WERI-Rb-1 (cell line): ENCODE results near the gene WRAP73.

Experiments used
- DNase-seq: peaks from one replicate; pipeline ENCODE4 v3.0.0-alpha.2; 2020
- H3K27ac ChIP-seq: fragments of 250-450 bp; sonication (Bioruptor Pico); 2 replicates; pipeline ENCODE4 v1.5.1; 2020; ENCODE audit warnings: mild to moderate bottlenecking, moderate library complexity
- H3K27me3 ChIP-seq: fragments of 250-450 bp; sonication (Bioruptor Pico); 2 replicates; pipeline ENCODE4 v1.5.1; 2021; ENCODE audit warnings: mild to moderate bottlenecking, low read depth, moderate library complexity; ENCODE audit not compliant: insufficient read depth, severe bottlenecking
- H3K36me3 ChIP-seq: fragments of 250-450 bp; sonication (Bioruptor Pico); 2 replicates; pipeline ENCODE4 v1.5.1; 2020; ENCODE audit warnings: mild to moderate bottlenecking, moderate library complexity
- H3K4me3 ChIP-seq: 2 replicates; pipeline ENCODE4 v1.5.1; 2011; ENCODE audit warnings: low read depth, mild to moderate bottlenecking, control low read depth, low read length
- H3K9me3 ChIP-seq: fragments of 250-450 bp; sonication (Bioruptor Pico); 2 replicates; pipeline ENCODE4 v1.5.1; 2021; ENCODE audit warnings: mild to moderate bottlenecking, moderate library complexity; ENCODE audit not compliant: severe bottlenecking
- CTCF ChIP-seq: IDR thresholded peaks from 2 replicates; pipeline ENCODE4 v1.5.1; 2011; ENCODE audit warnings: low read depth, mild to moderate bottlenecking, control low read depth, inconsistent platforms, low read length

The WRAP73 gene

GRCh38 chr1:3616861-3617260 is 33.0 kb downstream of the WRAP73 start:
- no peaks in the 10 kb centered on the region for H3K9me3 ChIP-seq
- no peak for DNase-seq
- no peak overlapping the region for H3K4me3 ChIP-seq
- no peak overlapping the region for H3K27ac ChIP-seq
- no peaks in the 10 kb centered on the region for H3K36me3 ChIP-seq
- TF ChIP-seq CTCF, result no peak
- H3K27me3 ChIP-seq, result peaks cover 3% of the 10 kb centered on the region

GRCh38 chr1:3614755-3615742 is 34.9 kb downstream of the WRAP73 start:
- Histone ChIP-seq H3K27ac (no peak overlapping the region), H3K9me3 (no peaks in the 10 kb centered on the region), H3K27me3 (peaks cover 4% of the 10 kb centered on the region), H3K36me3 (no peaks in the 10 kb centered on the region), H3K4me3 (no peak overlapping the region)
- TF ChIP-seq CTCF, result peak; percentile 92
- peak; percentile 54 for DNase-seq

GRCh38 chr1:3612123-3612522 is 37.8 kb downstream of the WRAP73 start:
- Histone ChIP-seq H3K27me3 (peaks cover 4% of the 10 kb centered on the region), H3K36me3 (no peaks in the 10 kb centered on the region), H3K4me3 (peak overlapping the region; percentile 49), H3K9me3 (no peaks in the 10 kb centered on the region), H3K27ac (no peak overlapping the region)
- no peak for DNase-seq
- no peak for TF ChIP-seq CTCF

- TF ChIP-seq CTCF, result no peak
- Histone ChIP-seq H3K36me3 (no peaks in the 10 kb centered on the region), H3K4me3 (peak within 1 kb of the TSS; percentile 49), H3K9me3 (no peaks in the 10 kb centered on the region), H3K27me3 (peaks cover 4% of the 10 kb centered on the region), H3K27ac (peak within 1 kb of the TSS; percentile 41)
- DNase-seq, result peak; percentile 96
Measured at GRCh38 chr1:3611170-3612019, 38.5 kb downstream of the WRAP73 start, which contains the start of gene MEGF6. Gene MEGF6 (minus strand): TSS chr1:3611508. CDS start chr1:3611268, 240 bp downstream.

- no peaks in the 10 kb centered on the region for H3K36me3 ChIP-seq
- no peak for TF ChIP-seq CTCF
- H3K27ac ChIP-seq, result peak overlapping the region; percentile 21
- no peak for DNase-seq
- no peaks in the 10 kb centered on the region for H3K9me3 ChIP-seq
- H3K27me3 ChIP-seq, result peaks cover 4% of the 10 kb centered on the region
- H3K4me3 ChIP-seq, result peak overlapping the region; percentile 47
Measured at GRCh38 chr1:3610527-3611169, 39.3 kb downstream of the WRAP73 start.
